Mesothelial cell of epicardium (in vitro differentiated cells): ENCODE measurements around the gene NAPG. TPM values are rescaled to one million over a fixed set of nuclear protein-coding genes. Genes with fewer than 3 reads are reported as not detected.

Source experiments
- DNase-seq, 2 experiments: peaks; one replicate each; pipeline ENCODE4 v3.0.0; 2021; ENCODE audit warnings: low spot score in 2 of 2; ENCODE audit not compliant: unreplicated experiment in 2 of 2
- H3K27ac Mint-ChIP-seq: 2 replicates; pipeline ENCODE4 v1.8.0; 2021; ENCODE audit warnings: mixed read lengths
- H3K27me3 Mint-ChIP-seq: 2 replicates; pipeline ENCODE4 v1.8.0; 2021; ENCODE audit warnings: low read depth, mixed read lengths
- H3K36me3 Mint-ChIP-seq: 2 replicates; pipeline ENCODE4 v1.8.0; 2021; ENCODE audit warnings: mixed read lengths
- H3K4me1 Mint-ChIP-seq: 2 replicates; pipeline ENCODE4 v1.8.0; 2021; ENCODE audit warnings: mixed read lengths
- H3K4me3 Mint-ChIP-seq: 2 replicates; pipeline ENCODE4 v1.8.0; 2021; ENCODE audit warnings: mild to moderate bottlenecking, moderate library complexity, mixed read lengths
- H3K9me3 Mint-ChIP-seq: 2 replicates; pipeline ENCODE4 v1.8.0; 2021; ENCODE audit warnings: mixed read lengths
- CTCF ChIP-seq: fragments of 200-600 bp; sonication (generic); IDR thresholded peaks from one replicate; pipeline ENCODE4 v1.5.0; 2021; ENCODE audit warnings: antibody characterized with exemption; ENCODE audit not compliant: unreplicated experiment
- total RNA-seq: library from RNA; stranded (reverse); gene quantifications from 3 replicates; pipeline ENCODE4 v1.2.1, GENCODE V29; 2021

NAPG gene
- total RNA-seq, 1 donor from 2014 or later, result 27.2 TPM

- H3K27me3 Mint-ChIP-seq, result no peaks in the 10 kb centered on the region
- DNase-seq, result no peak
- H3K9me3 Mint-ChIP-seq, result peaks cover 13% of the 10 kb centered on the region
- no peak for TF ChIP-seq CTCF
- H3K4me1 Mint-ChIP-seq, result no peaks in the 10 kb centered on the region
- no peak overlapping the region for H3K27ac Mint-ChIP-seq
- no peak overlapping the region for H3K4me3 Mint-ChIP-seq
- H3K36me3 Mint-ChIP-seq, result no peaks in the 10 kb centered on the region
Observed at GRCh38 chr18:10579079-10579867, 53.4 kb downstream of the NAPG start.

- no peak for TF ChIP-seq CTCF
- DNase-seq, result no peak
- Mint-ChIP-seq H3K27me3 (no peaks in the 10 kb centered on the region), H3K9me3 (peaks cover 13% of the 10 kb centered on the region), H3K36me3 (no peaks in the 10 kb centered on the region), H3K27ac (no peak overlapping the region), H3K4me1 (no peaks in the 10 kb centered on the region), H3K4me3 (no peak overlapping the region)
Observed at GRCh38 chr18:10580215-10580614, 54.4 kb downstream of the NAPG start.

- no peak overlapping the region for H3K27ac Mint-ChIP-seq
- TF ChIP-seq CTCF, result no peak
- no peaks in the 10 kb centered on the region for H3K36me3 Mint-ChIP-seq
- no peaks in the 10 kb centered on the region for H3K4me1 Mint-ChIP-seq
- no peak for DNase-seq
- H3K27me3 Mint-ChIP-seq, result no peaks in the 10 kb centered on the region
- no peak overlapping the region for H3K4me3 Mint-ChIP-seq
- peaks cover 10% of the 10 kb centered on the region for H3K9me3 Mint-ChIP-seq
Observed at GRCh38 chr18:10585260-10585659, 59.4 kb downstream of the NAPG start.

- Mint-ChIP-seq H3K36me3 (no peaks in the 10 kb centered on the region), H3K9me3 (peaks cover 6% of the 10 kb centered on the region), H3K4me1 (no peaks in the 10 kb centered on the region), H3K27me3 (no peaks in the 10 kb centered on the region), H3K4me3 (no peak overlapping the region), H3K27ac (no peak overlapping the region)
- DNase-seq, result no peak
- no peak for TF ChIP-seq CTCF
Observed at GRCh38 chr18:10588975-10589374, 63.1 kb downstream of the NAPG start.

- Mint-ChIP-seq H3K27me3 (no peaks in the 10 kb centered on the region), H3K4me3 (no peak overlapping the region), H3K27ac (no peak overlapping the region), H3K4me1 (no peaks in the 10 kb centered on the region), H3K36me3 (no peaks in the 10 kb centered on the region), H3K9me3 (peaks cover 6% of the 10 kb centered on the region)
- no peak for DNase-seq
- TF ChIP-seq CTCF, result no peak
Observed at GRCh38 chr18:10590412-10590811, 64.6 kb downstream of the NAPG start.
